Measurements from ENCODE around the gene EIF4G3.

The EIF4G3 gene

GRCh38 chr1:21161842-21162241, 14.9 kb downstream of the EIF4G3 start:
- Mint-ChIP-seq H3K4me1 (peaks cover 47% of the 10 kb centered on the region), H3K4me3 (no peak overlapping the region), H3K27me3 (no peaks in the 10 kb centered on the region), H3K9me3 (no peaks in the 10 kb centered on the region), H3K27ac (ENCODE audit: low read depth) (no peak overlapping the region), H3K36me3 (ENCODE audit: insufficient read depth) (peaks cover 16% of the 10 kb centered on the region)
- no peak for DNase-seq (ENCODE audit: low spot score in 2 of 2)
- no peak for ATAC-seq (replicated peaks; ENCODE audit: extremely low read depth, poor library complexity, severe bottlenecking)

- Mint-ChIP-seq H3K9me3 (no peaks in the 10 kb centered on the region), H3K4me1 (peaks cover 46% of the 10 kb centered on the region), H3K27ac (ENCODE audit: low read depth) (no peak overlapping the region), H3K4me3 (no peak overlapping the region), H3K27me3 (no peaks in the 10 kb centered on the region), H3K36me3 (ENCODE audit: insufficient read depth) (peaks cover 14% of the 10 kb centered on the region)
- ATAC-seq (replicated peaks; ENCODE audit: extremely low read depth, poor library complexity, severe bottlenecking) = no peak
- DNase-seq (ENCODE audit: low spot score in 2 of 2) = no peak
Observed at GRCh38 chr1:21160263-21160796, 16.4 kb downstream of the EIF4G3 start.

GRCh38 chr1:21157868-21158267, 18.8 kb downstream of the EIF4G3 start:
- no peak for DNase-seq (ENCODE audit: low spot score in 2 of 2)
- H3K9me3 Mint-ChIP-seq = no peaks in the 10 kb centered on the region
- peak overlapping the region; percentile 72 for H3K27ac Mint-ChIP-seq (ENCODE audit: low read depth)
- H3K4me3 Mint-ChIP-seq = no peak overlapping the region
- ATAC-seq (replicated peaks; ENCODE audit: extremely low read depth, poor library complexity, severe bottlenecking) = no peak
- H3K4me1 Mint-ChIP-seq = peaks cover 33% of the 10 kb centered on the region
- no peaks in the 10 kb centered on the region for H3K27me3 Mint-ChIP-seq
- H3K36me3 Mint-ChIP-seq (ENCODE audit: insufficient read depth) = peaks cover 12% of the 10 kb centered on the region

DNA sequence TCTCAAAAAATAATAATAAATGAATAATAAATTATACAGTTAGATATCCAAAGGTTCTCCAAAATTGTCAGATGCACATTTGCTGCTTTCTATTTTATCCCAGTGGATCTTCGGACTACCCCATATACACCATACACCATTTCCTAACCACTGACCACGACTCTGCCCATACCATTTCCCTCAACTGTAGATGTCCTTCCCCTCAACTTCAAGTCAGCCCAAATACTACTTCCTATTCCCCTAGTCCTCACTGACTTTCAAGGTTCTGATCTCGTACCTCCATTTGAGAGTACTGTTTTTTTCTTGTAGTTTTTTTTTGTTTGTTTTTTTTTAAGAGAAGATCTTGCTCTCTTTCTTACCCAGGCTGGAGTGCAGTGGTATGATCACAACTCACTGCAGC, 19.6 kb downstream of the EIF4G3 start:
- H3K27ac Mint-ChIP-seq (ENCODE audit: low read depth) = peak overlapping the region; percentile 72
- peaks cover 10% of the 10 kb centered on the region for H3K36me3 Mint-ChIP-seq (ENCODE audit: insufficient read depth)
- no peak for ATAC-seq (replicated peaks; ENCODE audit: extremely low read depth, poor library complexity, severe bottlenecking)
- DNase-seq (ENCODE audit: low spot score in 2 of 2) = no peak
- no peak overlapping the region for H3K4me3 Mint-ChIP-seq
- peaks cover 33% of the 10 kb centered on the region for H3K4me1 Mint-ChIP-seq
- H3K9me3 Mint-ChIP-seq = no peaks in the 10 kb centered on the region
- no peaks in the 10 kb centered on the region for H3K27me3 Mint-ChIP-seq

DNA sequence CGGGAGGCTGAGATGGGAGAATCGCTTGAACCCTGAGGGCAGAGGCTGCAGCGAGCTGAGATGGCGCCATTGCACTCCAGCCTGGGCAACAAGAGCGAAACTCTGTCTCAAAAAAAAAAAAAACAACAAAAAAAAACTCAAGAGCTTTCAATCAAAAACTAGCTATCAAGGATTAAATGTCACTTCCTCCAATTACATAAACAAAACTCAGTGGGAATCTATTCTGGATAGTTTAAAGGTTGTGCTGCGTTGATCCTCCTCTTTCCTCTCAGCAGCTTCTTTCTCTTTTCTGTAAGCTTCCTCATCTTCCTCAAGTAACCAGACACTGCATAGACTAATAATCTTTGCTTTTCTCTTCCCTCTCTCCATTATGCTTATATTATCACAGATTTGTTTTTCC, 20.7 kb downstream of the EIF4G3 start:
- H3K36me3 Mint-ChIP-seq (ENCODE audit: insufficient read depth) = peaks cover 6% of the 10 kb centered on the region
- no peak overlapping the region for H3K4me3 Mint-ChIP-seq
- H3K27me3 Mint-ChIP-seq = no peaks in the 10 kb centered on the region

GRCh38 chr1:21154717-21155116, 22.0 kb downstream of the EIF4G3 start:
- H3K36me3 Mint-ChIP-seq (ENCODE audit: insufficient read depth) = peaks cover 4% of the 10 kb centered on the region
- DNase-seq (ENCODE audit: low spot score in 2 of 2) (no peak), ATAC-seq (replicated peaks; ENCODE audit: extremely low read depth, poor library complexity, severe bottlenecking) (no peak)
- no peaks in the 10 kb centered on the region for H3K9me3 Mint-ChIP-seq
- peaks cover 25% of the 10 kb centered on the region for H3K4me1 Mint-ChIP-seq
- no peak overlapping the region for H3K27ac Mint-ChIP-seq (ENCODE audit: low read depth)
- no peak overlapping the region for H3K4me3 Mint-ChIP-seq
- H3K27me3 Mint-ChIP-seq = no peaks in the 10 kb centered on the region

More for the DNA sequence above, 20.7 kb downstream of the EIF4G3 start:
- Mint-ChIP-seq H3K9me3 (no peaks in the 10 kb centered on the region), H3K4me1 (peaks cover 33% of the 10 kb centered on the region), H3K27ac (ENCODE audit: low read depth) (peak overlapping the region; percentile 0)
- no peak for DNase-seq (ENCODE audit: low spot score in 2 of 2)
- ATAC-seq (replicated peaks; ENCODE audit: extremely low read depth, poor library complexity, severe bottlenecking) = no peak

- Mint-ChIP-seq H3K36me3 (ENCODE audit: insufficient read depth) (peaks cover 7% of the 10 kb centered on the region), H3K27me3 (no peaks in the 10 kb centered on the region), H3K9me3 (no peaks in the 10 kb centered on the region), H3K4me3 (no peak overlapping the region), H3K27ac (ENCODE audit: low read depth) (peak overlapping the region; percentile 50), H3K4me1 (peaks cover 19% of the 10 kb centered on the region)
- no peak for ATAC-seq (replicated peaks; ENCODE audit: extremely low read depth, poor library complexity, severe bottlenecking)
- DNase-seq (ENCODE audit: low spot score in 2 of 2) = no peak
Observed at GRCh38 chr1:21153388-21153787, 23.3 kb downstream of the EIF4G3 start.

DNA sequence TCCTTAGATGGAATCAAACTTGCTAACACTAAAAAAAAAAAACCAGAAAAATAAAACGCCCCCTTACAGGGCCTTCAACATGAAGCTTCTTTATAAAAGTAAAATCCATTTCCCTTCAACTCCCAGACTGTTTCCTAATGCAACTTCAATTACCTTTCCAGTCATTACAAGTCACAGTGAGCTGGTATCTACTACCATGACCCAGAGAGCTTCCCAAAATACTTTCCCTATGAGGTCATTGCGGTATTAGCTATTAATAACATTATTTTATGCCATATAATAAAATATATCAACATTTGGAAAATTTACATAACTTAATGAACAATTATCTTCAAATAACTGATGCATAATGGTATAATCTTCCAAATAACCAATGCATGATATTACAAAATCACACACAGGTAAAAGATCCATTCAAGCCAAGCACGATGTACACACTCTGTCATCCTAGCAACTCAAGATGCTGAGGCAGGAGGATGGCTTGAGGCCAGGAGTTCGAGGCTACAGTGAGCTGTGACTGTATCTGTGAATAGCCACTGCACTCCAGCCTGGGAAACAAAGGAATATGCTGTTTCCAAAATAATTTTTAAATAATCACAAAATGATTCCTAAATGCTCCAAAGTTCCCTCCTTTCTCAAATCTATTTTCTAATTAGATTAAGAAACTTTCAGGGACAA, 24.1 kb downstream of the EIF4G3 start:
- Mint-ChIP-seq H3K36me3 (ENCODE audit: insufficient read depth) (peaks cover 9% of the 10 kb centered on the region), H3K4me1 (peaks cover 13% of the 10 kb centered on the region), H3K4me3 (no peak overlapping the region), H3K9me3 (no peaks in the 10 kb centered on the region), H3K27me3 (no peaks in the 10 kb centered on the region), H3K27ac (ENCODE audit: low read depth) (no peak overlapping the region)
- DNase-seq (ENCODE audit: low spot score in 2 of 2) = no peak
- ATAC-seq (replicated peaks; ENCODE audit: extremely low read depth, poor library complexity, severe bottlenecking) = no peak

- no peaks in the 10 kb centered on the region for H3K9me3 Mint-ChIP-seq
- no peak for DNase-seq (ENCODE audit: low spot score in 2 of 2)
- H3K4me3 Mint-ChIP-seq = no peak overlapping the region
- H3K36me3 Mint-ChIP-seq (ENCODE audit: insufficient read depth) = peaks cover 11% of the 10 kb centered on the region
- H3K4me1 Mint-ChIP-seq = no peaks in the 10 kb centered on the region
- no peaks in the 10 kb centered on the region for H3K27me3 Mint-ChIP-seq
- peak overlapping the region; percentile 2 for H3K27ac Mint-ChIP-seq (ENCODE audit: low read depth)
- no peak for ATAC-seq (replicated peaks; ENCODE audit: extremely low read depth, poor library complexity, severe bottlenecking)
Observed at GRCh38 chr1:21149855-21150432, 26.8 kb downstream of the EIF4G3 start.

DNA sequence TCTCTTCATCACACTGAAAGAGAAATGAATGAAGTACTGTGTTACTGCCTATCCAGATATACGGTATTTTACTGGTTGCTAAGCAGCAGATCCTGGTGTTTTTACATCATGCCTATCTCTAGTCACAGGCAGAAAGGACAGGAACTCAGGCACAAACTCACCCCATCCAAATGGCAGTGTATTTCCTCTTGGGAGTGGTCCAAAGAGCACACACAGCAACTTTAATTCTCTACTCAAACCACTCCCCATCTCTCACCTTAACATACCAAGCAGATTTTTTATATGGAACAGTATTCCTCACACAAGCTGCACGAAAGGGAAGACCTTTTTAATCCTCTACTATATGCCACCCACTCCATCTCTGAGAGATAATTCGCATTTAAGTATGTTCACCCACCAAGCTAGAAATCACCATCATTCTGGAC, 27.3 kb downstream of the EIF4G3 start:
- Mint-ChIP-seq H3K4me1 (no peaks in the 10 kb centered on the region), H3K36me3 (ENCODE audit: insufficient read depth) (peaks cover 11% of the 10 kb centered on the region), H3K4me3 (no peak overlapping the region), H3K9me3 (no peaks in the 10 kb centered on the region), H3K27ac (ENCODE audit: low read depth) (peak overlapping the region; percentile 2), H3K27me3 (no peaks in the 10 kb centered on the region)
- ATAC-seq (replicated peaks; ENCODE audit: extremely low read depth, poor library complexity, severe bottlenecking) (no peak), DNase-seq (ENCODE audit: low spot score in 2 of 2) (no peak)

GRCh38 chr1:21143752-21144151, 32.9 kb downstream of the EIF4G3 start:
- Mint-ChIP-seq H3K4me3 (no peak overlapping the region), H3K36me3 (ENCODE audit: insufficient read depth) (peaks cover 15% of the 10 kb centered on the region), H3K27me3 (no peaks in the 10 kb centered on the region)

GRCh38 chr1:21143138-21143537, 33.6 kb downstream of the EIF4G3 start:
- H3K27me3 Mint-ChIP-seq = no peaks in the 10 kb centered on the region
- ATAC-seq (replicated peaks; ENCODE audit: extremely low read depth, poor library complexity, severe bottlenecking) (no peak), DNase-seq (ENCODE audit: low spot score in 2 of 2) (no peak)
- H3K36me3 Mint-ChIP-seq (ENCODE audit: insufficient read depth) = peaks cover 12% of the 10 kb centered on the region
- H3K4me3 Mint-ChIP-seq = no peak overlapping the region
- H3K9me3 Mint-ChIP-seq = no peaks in the 10 kb centered on the region
- H3K27ac Mint-ChIP-seq (ENCODE audit: low read depth) = no peak overlapping the region
- peaks cover 4% of the 10 kb centered on the region for H3K4me1 Mint-ChIP-seq

More at GRCh38 chr1:21143752-21144151, 32.9 kb downstream of the EIF4G3 start:
- no peak for ATAC-seq (replicated peaks; ENCODE audit: extremely low read depth, poor library complexity, severe bottlenecking)
- DNase-seq (ENCODE audit: low spot score in 2 of 2) = no peak
- Mint-ChIP-seq H3K9me3 (no peaks in the 10 kb centered on the region), H3K27ac (ENCODE audit: low read depth) (no peak overlapping the region), H3K4me1 (no peaks in the 10 kb centered on the region)

- peaks cover 9% of the 10 kb centered on the region for H3K4me1 Mint-ChIP-seq
- no peak overlapping the region for H3K4me3 Mint-ChIP-seq
- no peaks in the 10 kb centered on the region for H3K9me3 Mint-ChIP-seq
- peaks cover 11% of the 10 kb centered on the region for H3K36me3 Mint-ChIP-seq (ENCODE audit: insufficient read depth)
- H3K27ac Mint-ChIP-seq (ENCODE audit: low read depth) = no peak overlapping the region
- DNase-seq (ENCODE audit: low spot score in 2 of 2) = no peak
- ATAC-seq (replicated peaks; ENCODE audit: extremely low read depth, poor library complexity, severe bottlenecking) = no peak
- H3K27me3 Mint-ChIP-seq = no peaks in the 10 kb centered on the region
Observed at GRCh38 chr1:21141030-21141429, 35.7 kb downstream of the EIF4G3 start.
